Mucosa of stomach (tissue), 1 donor: ENCODE data around the gene SORL1.

ENCODE experiments used
- H3K27me3 ChIP-seq: one replicate; pipeline ENCODE4 v1.7.0; 2013; ENCODE audit warnings: mild to moderate bottlenecking, low read length; ENCODE audit not compliant: control insufficient read depth, insufficient read depth
- H3K36me3 ChIP-seq: one replicate; pipeline ENCODE4 v1.7.0; 2013; ENCODE audit warnings: low read length; ENCODE audit not compliant: control insufficient read depth, insufficient read depth
- H3K4me1 ChIP-seq: one replicate; pipeline ENCODE4 v1.7.0; 2013; ENCODE audit warnings: mild to moderate bottlenecking, low read length; ENCODE audit not compliant: control insufficient read depth, insufficient read depth
- H3K4me3 ChIP-seq: one replicate; pipeline ENCODE4 v1.7.0; 2013; ENCODE audit warnings: low read length
- H3K9ac ChIP-seq: one replicate; pipeline ENCODE4 v1.7.0; 2013; ENCODE audit warnings: mild to moderate bottlenecking, low read length, moderate library complexity
- H3K9me3 ChIP-seq: one replicate; pipeline ENCODE4 v1.7.0; 2013; ENCODE audit warnings: mild to moderate bottlenecking, low read length, moderate library complexity; ENCODE audit not compliant: control insufficient read depth
- donor health status: Pancreatic carcinoma.

SORL1 gene

DNA sequence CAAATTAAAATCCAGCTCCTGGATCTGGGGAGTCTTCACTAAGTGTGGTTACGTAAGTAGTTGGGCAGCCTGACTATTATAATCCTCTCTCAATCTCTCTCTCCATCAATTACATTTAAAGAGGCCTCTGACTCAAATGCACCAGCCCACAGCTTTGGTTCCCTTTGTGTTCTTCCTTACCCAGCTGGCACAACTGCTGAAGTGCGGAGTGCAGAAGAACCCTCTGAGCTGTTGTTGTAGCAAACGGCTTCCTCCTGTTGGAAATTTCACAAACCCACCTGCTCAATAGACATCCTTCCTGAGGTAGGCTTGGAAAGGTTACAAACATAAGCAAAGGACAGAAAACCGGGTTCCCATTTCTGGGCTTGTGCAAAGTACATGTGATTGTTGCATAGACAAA lies 17.0 kb upstream of the SORL1 start:
- Histone ChIP-seq H3K9ac (no peak overlapping the region), H3K27me3 (no peaks in the 10 kb centered on the region), H3K4me3 (no peak overlapping the region), H3K36me3 (no peaks in the 10 kb centered on the region), H3K9me3 (no peaks in the 10 kb centered on the region), H3K4me1 (no peaks in the 10 kb centered on the region)

DNA sequence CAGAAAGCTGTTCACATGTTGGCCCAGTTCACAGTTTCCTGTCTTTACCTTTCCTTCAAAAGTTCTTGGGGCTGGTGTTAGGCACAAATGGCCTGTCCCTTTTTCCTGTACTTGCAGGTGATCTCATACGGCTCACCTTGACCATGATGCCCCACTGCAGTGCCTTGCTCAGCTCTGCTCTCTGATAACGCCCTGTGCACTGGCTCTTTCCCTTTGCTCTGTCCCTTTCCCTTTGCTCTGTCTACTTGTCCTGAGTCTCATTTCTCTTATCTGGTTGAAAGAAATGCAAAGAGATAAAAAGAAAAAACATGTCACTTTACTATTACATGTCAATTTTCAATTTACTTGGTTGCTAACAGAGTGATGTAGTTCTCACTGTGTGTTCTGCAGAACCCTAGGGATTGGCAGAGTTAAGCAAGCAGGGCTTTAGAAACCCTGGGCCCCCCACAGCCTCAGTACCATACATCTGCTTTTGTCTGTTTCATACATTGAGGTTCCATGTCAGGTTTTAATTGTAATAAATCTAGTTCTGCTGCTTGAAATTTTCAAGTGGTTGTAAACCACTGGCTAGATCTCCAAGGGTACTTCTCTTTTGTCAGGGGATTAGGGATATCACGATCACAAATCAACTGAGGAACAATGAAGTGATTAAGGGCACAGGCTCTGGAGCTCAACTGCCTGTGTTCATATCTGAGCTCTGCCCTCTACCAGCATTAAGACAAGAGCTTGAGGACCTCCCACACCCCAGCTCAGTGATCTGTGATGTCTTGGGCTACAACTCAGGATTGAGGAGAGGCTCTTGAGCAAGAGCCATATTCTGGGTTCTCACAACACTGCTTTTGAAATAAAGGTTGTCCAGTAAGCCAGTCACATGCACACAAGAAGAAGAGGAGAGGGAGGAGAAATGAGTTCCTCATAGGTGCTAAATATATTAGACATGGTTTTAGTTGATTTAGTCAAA lies 16.3 kb upstream of the SORL1 start:
- no peaks in the 10 kb centered on the region for H3K36me3 ChIP-seq
- no peak overlapping the region for H3K9ac ChIP-seq
- no peaks in the 10 kb centered on the region for H3K9me3 ChIP-seq
- no peaks in the 10 kb centered on the region for H3K27me3 ChIP-seq
- H3K4me1 ChIP-seq, result no peaks in the 10 kb centered on the region
- no peak overlapping the region for H3K4me3 ChIP-seq

DNA sequence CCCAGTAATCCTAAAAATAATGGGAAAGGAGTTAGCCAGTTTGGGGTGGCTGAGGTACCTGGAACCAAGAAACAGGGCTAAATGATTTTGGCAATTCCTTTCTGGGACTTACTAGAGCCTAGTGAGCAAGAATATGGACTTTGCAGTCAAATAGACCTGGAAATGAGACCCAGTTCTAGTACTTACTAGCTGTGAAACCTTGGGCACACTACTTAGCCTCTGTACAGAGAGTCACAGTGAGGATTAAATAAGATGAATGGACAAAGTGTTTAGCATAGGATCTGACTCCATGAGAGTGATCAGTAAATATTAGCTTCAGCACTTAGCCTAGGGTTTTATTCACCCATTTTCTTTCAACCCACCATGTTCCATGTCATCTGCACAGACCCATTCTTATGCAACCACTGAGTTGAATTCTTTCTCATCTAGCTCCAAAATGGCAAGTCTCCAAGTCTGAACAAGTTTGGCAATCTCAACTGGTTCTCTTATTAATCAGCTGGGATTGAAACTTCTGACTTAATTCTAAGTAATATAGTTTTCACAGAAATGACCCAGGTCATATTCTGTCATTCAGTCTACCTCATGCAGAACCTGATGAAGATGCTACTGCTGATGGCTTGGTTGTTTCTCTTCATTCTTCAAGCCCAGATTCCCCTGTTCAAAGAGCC lies 15.0 kb upstream of the SORL1 start:
- no peaks in the 10 kb centered on the region for H3K36me3 ChIP-seq
- H3K9ac ChIP-seq, result no peak overlapping the region
- no peaks in the 10 kb centered on the region for H3K27me3 ChIP-seq
- H3K4me3 ChIP-seq, result no peak overlapping the region
- H3K4me1 ChIP-seq, result peaks cover 3% of the 10 kb centered on the region
- no peaks in the 10 kb centered on the region for H3K9me3 ChIP-seq

DNA sequence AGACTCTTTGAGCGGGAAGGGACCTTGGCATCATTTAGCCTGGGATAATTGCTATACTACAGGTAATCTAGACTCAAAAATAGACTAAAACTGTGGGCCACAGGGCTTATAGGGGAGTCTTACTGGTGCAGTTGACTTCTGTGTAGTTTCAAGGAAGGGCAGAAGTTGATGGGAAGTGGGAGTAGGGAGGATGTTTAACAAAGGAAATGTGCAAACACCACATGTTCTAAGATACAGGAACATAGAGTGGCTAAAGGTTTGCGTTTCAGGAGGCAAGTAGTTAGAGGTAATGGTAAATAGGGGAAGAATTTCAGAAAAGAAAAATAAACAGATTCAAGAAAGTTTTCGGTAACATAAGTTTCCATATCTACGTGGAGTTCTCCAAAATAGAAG lies 14.4 kb upstream of the SORL1 start:
- no peaks in the 10 kb centered on the region for H3K27me3 ChIP-seq
- H3K36me3 ChIP-seq, result no peaks in the 10 kb centered on the region
- H3K9ac ChIP-seq, result no peak overlapping the region
- no peaks in the 10 kb centered on the region for H3K9me3 ChIP-seq
- no peak overlapping the region for H3K4me3 ChIP-seq
- H3K4me1 ChIP-seq, result peaks cover 3% of the 10 kb centered on the region

DNA sequence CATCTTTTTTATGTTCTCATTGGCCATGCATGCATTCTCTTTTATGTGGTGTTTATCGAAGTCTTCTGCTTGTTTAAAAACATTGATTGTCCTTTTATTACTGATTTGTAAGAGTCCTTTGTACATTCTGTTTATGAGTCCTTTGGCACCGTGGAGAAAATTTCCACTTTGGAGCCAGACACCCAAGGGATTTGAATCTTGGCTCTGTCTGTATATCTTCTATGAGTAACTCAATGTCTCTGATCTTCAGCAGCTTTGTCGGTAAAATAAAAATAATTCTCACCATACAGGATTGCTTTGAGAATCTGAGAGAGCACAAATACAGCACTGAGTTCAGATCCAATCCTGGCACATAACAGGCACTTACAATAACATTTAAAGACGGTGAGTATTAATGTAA lies 12.8 kb upstream of the SORL1 start:
- H3K36me3 ChIP-seq, result no peaks in the 10 kb centered on the region
- H3K27me3 ChIP-seq, result no peaks in the 10 kb centered on the region
- H3K4me3 ChIP-seq, result no peak overlapping the region
- H3K9ac ChIP-seq, result no peak overlapping the region
- H3K4me1 ChIP-seq, result peaks cover 3% of the 10 kb centered on the region
- H3K9me3 ChIP-seq, result no peaks in the 10 kb centered on the region

DNA sequence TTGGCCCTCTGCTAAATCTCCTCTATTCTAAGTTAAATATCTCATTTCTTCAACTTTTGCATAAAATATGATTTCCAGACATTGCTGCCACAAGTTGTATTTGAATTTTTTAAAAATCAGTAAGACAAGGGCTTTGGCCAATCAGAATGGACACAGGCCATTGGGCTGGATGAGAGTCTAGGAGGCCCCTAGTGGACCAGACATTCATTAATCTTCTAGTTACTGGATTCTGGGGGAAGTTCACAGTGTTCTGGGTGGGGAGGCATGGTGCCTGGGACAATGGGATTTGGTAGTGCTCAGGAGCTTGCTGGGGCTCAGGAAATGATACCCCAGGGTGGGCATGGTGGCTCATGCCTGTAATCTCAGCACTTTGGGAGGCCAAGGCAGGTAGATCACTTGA lies 12.4 kb upstream of the SORL1 start:
- Histone ChIP-seq H3K4me1 (peaks cover 3% of the 10 kb centered on the region), H3K27me3 (no peaks in the 10 kb centered on the region), H3K9ac (no peak overlapping the region), H3K36me3 (no peaks in the 10 kb centered on the region), H3K9me3 (no peaks in the 10 kb centered on the region), H3K4me3 (no peak overlapping the region)

DNA sequence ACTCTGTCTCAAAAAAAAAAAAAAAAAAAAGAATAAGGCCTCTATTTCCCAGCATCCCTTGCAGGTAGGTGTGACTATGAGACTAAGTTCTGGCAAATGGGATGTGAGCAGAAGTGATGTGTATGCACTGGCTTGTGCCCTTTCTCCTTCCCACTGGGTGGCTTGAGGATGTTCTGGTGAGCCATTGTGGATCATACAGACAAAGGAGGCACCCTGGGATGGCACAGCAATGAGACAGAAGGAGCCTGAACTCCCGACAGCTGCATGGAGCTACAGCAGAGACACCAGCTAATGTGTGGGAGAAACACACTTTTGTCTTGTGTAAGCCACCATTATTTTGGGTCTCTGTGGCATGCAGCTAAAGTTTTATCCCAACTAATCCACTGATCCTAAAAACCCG lies 10.6 kb upstream of the SORL1 start:
- Histone ChIP-seq H3K4me1 (peaks cover 16% of the 10 kb centered on the region), H3K4me3 (no peak overlapping the region), H3K9ac (no peak overlapping the region), H3K27me3 (no peaks in the 10 kb centered on the region), H3K9me3 (no peaks in the 10 kb centered on the region), H3K36me3 (no peaks in the 10 kb centered on the region)

DNA sequence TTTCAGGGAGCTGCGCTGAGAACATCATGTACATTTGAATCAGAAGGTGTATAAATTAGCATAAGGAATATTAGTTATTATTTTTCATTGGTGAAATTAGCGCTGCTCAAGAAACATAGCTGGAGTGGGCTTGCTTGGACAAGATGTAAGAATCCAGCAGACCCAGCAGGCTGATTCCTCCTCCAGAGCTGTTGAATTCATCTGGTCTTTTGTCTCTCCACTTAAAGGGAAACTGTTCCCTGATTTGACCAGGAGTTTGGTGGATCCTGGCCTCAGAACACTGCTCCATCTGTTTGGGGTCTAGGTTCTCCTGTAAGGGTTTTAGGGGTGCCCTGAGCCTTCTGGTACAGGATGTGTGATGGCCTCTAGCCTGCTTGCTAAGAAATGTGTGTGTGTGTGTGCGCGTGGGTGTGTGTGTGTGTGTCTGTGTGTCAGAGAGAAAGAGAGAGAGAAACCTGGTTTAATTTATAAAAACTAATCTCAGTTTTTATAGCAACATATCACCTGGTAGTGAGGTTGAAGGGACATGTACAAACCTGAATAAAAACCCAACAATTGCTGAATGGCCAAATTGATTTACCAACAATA lies 8.3 kb upstream of the SORL1 start:
- peaks cover 22% of the 10 kb centered on the region for H3K4me1 ChIP-seq
- no peak overlapping the region for H3K4me3 ChIP-seq
- no peaks in the 10 kb centered on the region for H3K27me3 ChIP-seq
- no peaks in the 10 kb centered on the region for H3K9me3 ChIP-seq
- H3K36me3 ChIP-seq, result no peaks in the 10 kb centered on the region
- no peak overlapping the region for H3K9ac ChIP-seq

DNA sequence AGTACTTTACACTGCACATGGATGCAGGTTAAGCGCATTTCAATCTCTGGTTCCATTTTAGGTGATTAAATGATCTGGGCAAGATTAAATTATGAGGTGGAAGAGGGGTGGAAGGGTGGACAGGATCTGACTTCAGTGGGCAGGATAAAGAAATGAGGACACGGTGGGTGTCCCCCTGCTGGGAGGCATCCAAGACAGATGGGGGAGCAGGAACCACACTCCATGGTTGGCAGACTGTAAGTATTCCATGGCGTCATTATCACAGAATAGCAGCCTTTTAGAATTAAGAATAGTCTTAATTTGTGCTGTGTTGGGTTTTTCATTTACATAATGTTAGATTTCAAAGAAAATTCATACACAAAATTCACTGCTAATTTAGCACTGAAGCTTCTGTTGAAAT lies 7.6 kb upstream of the SORL1 start:
- Histone ChIP-seq H3K9ac (no peak overlapping the region), H3K4me3 (no peak overlapping the region), H3K36me3 (no peaks in the 10 kb centered on the region), H3K27me3 (no peaks in the 10 kb centered on the region), H3K4me1 (peaks cover 22% of the 10 kb centered on the region), H3K9me3 (no peaks in the 10 kb centered on the region)

DNA sequence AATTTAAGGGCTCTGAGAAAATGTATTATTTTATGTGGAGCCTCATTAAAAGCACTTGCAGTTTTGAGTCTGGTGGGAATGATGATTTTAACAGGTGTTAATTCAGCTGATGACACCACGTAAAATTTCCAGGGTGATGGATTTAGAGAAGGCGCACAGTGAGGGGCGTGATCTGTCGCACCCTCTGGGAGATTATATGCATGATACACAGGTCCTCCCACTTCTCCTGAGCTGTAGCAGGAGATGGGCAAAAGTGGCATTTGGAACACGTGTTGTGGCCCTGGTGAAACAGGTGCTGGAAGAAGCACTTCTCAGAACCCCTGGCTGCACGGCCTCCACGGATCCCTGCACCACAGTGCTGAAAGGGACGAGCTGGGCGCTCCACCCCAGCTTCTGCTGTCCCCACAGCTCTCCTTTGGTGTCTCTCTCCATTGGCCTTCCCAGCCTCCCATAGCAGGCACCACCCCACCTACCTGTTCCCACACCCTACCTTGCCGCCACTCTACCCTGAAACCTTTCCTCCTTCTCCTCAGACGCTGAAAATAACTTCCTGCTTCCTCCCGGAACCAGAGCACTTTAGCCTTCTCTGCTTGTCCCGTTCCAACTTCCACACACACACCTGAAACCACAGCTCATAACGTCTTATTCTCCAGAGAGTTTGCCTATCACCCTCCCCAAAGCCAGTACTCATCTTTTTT lies 6.9 kb upstream of the SORL1 start:
- peak overlapping the region; percentile 21 for H3K4me3 ChIP-seq
- no peaks in the 10 kb centered on the region for H3K27me3 ChIP-seq
- no peak overlapping the region for H3K9ac ChIP-seq
- no peaks in the 10 kb centered on the region for H3K36me3 ChIP-seq
- H3K9me3 ChIP-seq, result no peaks in the 10 kb centered on the region
- H3K4me1 ChIP-seq, result peaks cover 26% of the 10 kb centered on the region

DNA sequence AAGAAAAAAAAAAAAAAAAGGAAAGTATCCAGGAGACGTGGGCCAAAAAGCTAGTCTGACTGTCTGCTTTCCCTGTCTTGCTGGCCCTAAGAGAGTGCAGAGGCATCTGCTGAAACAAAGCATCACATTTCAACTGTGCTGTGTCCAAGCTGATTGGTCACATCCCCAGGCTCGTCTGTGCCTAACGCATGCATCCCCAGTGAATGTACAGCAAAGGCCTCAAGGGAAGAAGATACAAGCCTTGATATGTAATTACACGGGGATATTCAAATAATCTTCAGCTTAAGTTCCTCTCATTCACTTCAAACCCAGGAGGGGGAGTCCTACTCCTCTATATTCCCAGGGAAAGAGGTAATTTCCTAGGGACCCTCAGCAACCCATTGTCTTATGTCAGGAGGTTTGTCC lies 5.4 kb upstream of the SORL1 start:
- Histone ChIP-seq H3K9me3 (no peaks in the 10 kb centered on the region), H3K9ac (no peak overlapping the region), H3K36me3 (no peaks in the 10 kb centered on the region), H3K27me3 (no peaks in the 10 kb centered on the region), H3K4me1 (peaks cover 37% of the 10 kb centered on the region), H3K4me3 (no peak overlapping the region)

DNA sequence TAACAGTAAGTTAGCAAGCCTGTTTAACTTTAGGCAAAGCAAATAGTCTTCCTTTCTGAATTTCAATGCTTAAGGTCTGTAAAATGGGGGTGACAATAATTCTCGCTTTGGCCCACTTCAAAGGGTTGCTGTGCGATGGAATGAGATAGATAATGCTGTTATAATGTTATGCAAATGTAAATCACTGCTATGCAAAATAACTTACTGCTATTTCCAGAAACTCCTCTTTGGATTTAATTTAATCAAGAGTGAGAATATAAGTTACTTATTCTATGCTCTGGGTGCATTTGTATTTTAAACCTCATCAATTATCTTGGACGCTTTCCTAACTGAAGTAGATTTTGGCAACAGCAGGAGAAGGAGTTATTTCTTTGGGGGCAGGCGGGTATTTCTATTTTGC lies 4.1 kb upstream of the SORL1 start:
- no peaks in the 10 kb centered on the region for H3K9me3 ChIP-seq
- peaks cover 34% of the 10 kb centered on the region for H3K4me1 ChIP-seq
- no peak overlapping the region for H3K4me3 ChIP-seq
- H3K36me3 ChIP-seq, result no peaks in the 10 kb centered on the region
- H3K27me3 ChIP-seq, result no peaks in the 10 kb centered on the region
- H3K9ac ChIP-seq, result no peak overlapping the region
